Sigmoid colon (tissue), 7 donors: ENCODE data around the gene COQ10B. TPM values are rescaled to one million over a fixed set of nuclear protein-coding genes. Genes with fewer than 3 reads are reported as not detected.

Source experiments
- DNase-seq: peaks from one replicate; pipeline ENCODE4 v3.0.0-alpha.2; 2019
- H3K27ac ChIP-seq, 4 donors: fragments of 200-600 bp; sonication (generic); one replicate each; pipeline ENCODE4 v1.5.1; 2016 to 2019; ENCODE audit warnings: mild to moderate bottlenecking in 1 of 4
- H3K27me3 ChIP-seq, 3 donors: fragments of 200-600 bp; sonication (generic); one replicate each; pipeline ENCODE4 v1.5.1; 2019; ENCODE audit warnings: mild to moderate bottlenecking in 1 of 3
- H3K36me3 ChIP-seq, 4 donors: fragments of 200-600 bp; sonication (generic); one replicate each; pipeline ENCODE4 v1.5.1; 2016 to 2019
- H3K4me1 ChIP-seq, 4 donors: fragments of 200-600 bp; sonication (generic); one replicate each; pipeline ENCODE4 v1.5.1; 2017 to 2019
- H3K4me3 ChIP-seq, 4 donors: fragments of 200-600 bp; sonication (generic); one replicate each; pipeline ENCODE4 v1.5.1; 2017 to 2019; ENCODE audit warnings: mild to moderate bottlenecking in 2 of 4, moderate library complexity in 1 of 4
- H3K9me3 ChIP-seq, 4 donors: fragments of 200-600 bp in 3 of 4; sonication (generic) in 3 of 4; one replicate each; pipeline versions ENCODE4 v1.5.1 to v1.6.1; 2013 to 2019
- CTCF ChIP-seq, 4 experiments: fragments of 450-650 bp in 3 of 4; fragments of 200-600 bp in 1 of 4; IDR thresholded peaks; one replicate each; pipeline ENCODE4 v1.5.1; 2016 to 2019; ENCODE audit warnings: antibody characterized with exemption in 4 of 4, mild to moderate bottlenecking in 3 of 4, moderate library complexity in 2 of 4
- EP300 ChIP-seq, 4 donors: sonication (generic); formaldehyde crosslinking; IDR thresholded peaks; one replicate each; pipeline ENCODE4 v1.6.1; 2017; ENCODE audit warnings: antibody characterized with exemption in 4 of 4
- POLR2A ChIP-seq, 2 donors: fragments of 450-650 bp; IDR thresholded peaks; one replicate each; pipeline ENCODE4 v1.6.1; 2016; ENCODE audit warnings: antibody characterized with exemption in 2 of 2, mild to moderate bottlenecking in 2 of 2, moderate library complexity in 2 of 2
- POLR2AphosphoS5 ChIP-seq, 4 donors: sonication (generic); formaldehyde crosslinking; IDR thresholded peaks; one replicate each; pipeline ENCODE4 v1.6.1; 2017; ENCODE audit warnings: antibody characterized with exemption in 4 of 4
- WGBS, 2 donors: extraction: QIAGEN DNeasy Blood & Tissue Kit; methylation state at CpG; one replicate each; pipeline ENCODE4 v1.1.7; 2013; 5-methylcytosine and 5-hydroxymethylcytosine counted together
- intact Hi-C: fragments of 100-400 bp; cut with DNase I; formaldehyde crosslinking; loops from one replicate; pipeline ENCODE4 v1.15.1; 2023
- polyA plus RNA-seq, 3 donors: library from polyadenylated mRNA; stranded (reverse); fragments of 200-250 nt; gene quantifications; one replicate each; pipeline ENCODE4 v1.2.3, GENCODE V29; 2013
- total RNA-seq, 4 donors: library from RNA; depleted of rRNA; stranded (reverse); fragments of >200 nt; gene quantifications; one replicate each; pipeline ENCODE4 v1.1.0, GENCODE V29; 2016
- donor health status: healthy with polysubstance abuse.
- donor health status: Bipolar disorder and iron deficiency.
- donor health status: healthy.

COQ10B gene
- 10 to 100 TPM; 16.3 to 39.0 (median 33.0) TPM for total RNA-seq
- polyA plus RNA-seq, result 10 to 100 TPM; 15.1 to 77.9 (median 39.0) TPM

- Histone ChIP-seq H3K36me3 (no peaks in the 10 kb centered on the region), H3K9me3 (no peaks in the 10 kb centered on the region), H3K27me3 (no peaks in the 10 kb centered on the region), H3K4me3 (peak within 1 kb of the TSS; percentile 72 to 99 (median 93)), H3K4me1 (peaks cover 0 to 20% (median 18%) of the 10 kb centered on the region in 4 donors), H3K27ac (peak within 1 kb of the TSS; percentile 97 to 100 (median 99))
- intact Hi-C loops, result loop anchor here (1.0 to 10.0 kb wide), 4 partner anchors 19 to 251 kb away; partner anchors contain the start of genes HSPD1, MARS2 and MOB4
- TF ChIP-seq POLR2A (IDR thresholded peaks at IDR 0.05) (peak; percentile 86 to 89), CTCF (IDR thresholded peaks at IDR 0.05) (peak in 1 of 4 experiments; percentile 10), POLR2AphosphoS5 (IDR thresholded peaks at IDR 0.05) (peak; percentile 96 to 97 (median 96)), EP300 (IDR thresholded peaks at IDR 0.05) (peak in 2 of 4 donors; percentile 25 to 41)
- peak; percentile 100 for DNase-seq
- 0% methylated on average over 70 of the region's 70 CpGs for WGBS, 2 donors
Observed at GRCh38 chr2:197453123-197453913, at the start of gene COQ10B. Gene COQ10B, plus strand, starts transcription at chr2:197453552. Its CDS starts 9 bp downstream, at chr2:197453561.

DNA sequence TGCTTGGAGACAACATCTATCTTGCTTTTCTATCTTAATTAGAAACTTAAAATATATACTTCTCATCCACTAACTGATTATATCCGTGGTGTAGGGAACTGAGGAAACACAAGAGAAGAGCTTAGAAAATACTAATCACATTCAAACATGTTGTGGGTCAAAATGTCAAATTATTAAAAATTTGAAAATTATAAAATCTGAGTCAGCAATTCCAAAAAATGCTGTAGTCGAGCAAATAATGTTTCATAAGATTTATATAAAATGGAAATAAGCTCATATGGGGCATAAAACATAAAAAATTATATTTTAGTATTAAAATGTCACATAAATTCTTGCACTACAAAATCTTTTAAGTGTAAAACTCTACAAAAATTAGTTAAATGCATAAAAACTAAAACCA lies 47.8 kb upstream of the COQ10B start:
- Histone ChIP-seq H3K36me3 (peaks cover 55 to 99% (median 85%) of the 10 kb centered on the region in 4 donors), H3K4me1 (no peaks in the 10 kb centered on the region), H3K4me3 (no peak overlapping the region), H3K27ac (no peak overlapping the region), H3K27me3 (no peaks in the 10 kb centered on the region), H3K9me3 (no peaks in the 10 kb centered on the region)
- TF ChIP-seq POLR2AphosphoS5 (IDR thresholded peaks at IDR 0.05) (no peak), EP300 (IDR thresholded peaks at IDR 0.05) (no peak), CTCF (IDR thresholded peaks at IDR 0.05) (no peak), POLR2A (IDR thresholded peaks at IDR 0.05) (no peak)
- no peak for DNase-seq
- intact Hi-C loops, result loop anchor here (10.0 kb wide), 1 partner anchor 611 kb away; the partner anchor contains the start of gene GTF3C3
- 87 to 91% methylated on average over 2 of the region's 2 CpGs for WGBS, 2 donors

DNA sequence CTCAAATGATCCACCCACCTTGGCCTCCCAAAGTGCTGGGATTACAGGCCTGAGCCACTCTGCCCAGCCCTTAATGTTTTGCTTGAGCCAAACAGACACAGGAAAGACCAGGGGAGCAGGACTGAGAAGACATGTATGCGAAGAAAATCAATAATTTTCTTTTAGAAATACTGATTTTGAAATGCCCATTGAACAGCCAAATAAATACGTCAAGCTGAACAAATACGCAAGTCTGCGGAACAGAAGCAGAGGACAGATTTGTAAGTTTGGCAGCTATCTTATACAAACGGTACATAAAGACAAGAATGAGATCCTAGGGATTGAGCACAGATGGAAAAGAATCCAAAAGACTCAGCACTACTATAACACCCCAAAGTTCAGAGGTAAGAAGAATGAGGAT lies 39.3 kb upstream of the COQ10B start:
- 93 to 95% methylated on average over 5 of the region's 5 CpGs for WGBS, 2 donors
- intact Hi-C loops, result no loop called here
- TF ChIP-seq EP300 (IDR thresholded peaks at IDR 0.05), result no peak

DNA sequence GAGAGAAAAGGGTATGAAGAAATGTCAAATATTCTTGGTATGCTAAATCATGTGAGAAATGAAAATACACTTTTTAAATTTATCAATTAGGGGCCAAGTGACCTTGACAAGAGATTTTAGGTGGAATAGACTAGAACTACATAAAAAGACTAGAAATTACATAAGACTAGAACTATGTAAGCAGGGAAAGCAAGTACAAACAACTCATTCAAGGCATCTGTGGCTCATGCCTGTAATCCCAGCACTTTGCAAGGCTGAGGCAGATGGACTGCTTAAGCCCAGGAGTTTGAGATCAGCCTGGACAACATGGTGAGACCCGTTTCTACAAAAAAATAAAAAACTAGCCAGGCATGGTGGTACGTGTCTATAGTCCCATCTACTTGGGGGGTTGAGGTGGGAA lies 38.8 kb upstream of the COQ10B start:
- DNase-seq, result no peak
- Histone ChIP-seq H3K9me3 (no peaks in the 10 kb centered on the region), H3K36me3 (peaks cover 24 to 99% (median 71%) of the 10 kb centered on the region in 4 donors), H3K27ac (no peak overlapping the region), H3K4me3 (no peak overlapping the region), H3K4me1 (no peaks in the 10 kb centered on the region), H3K27me3 (no peaks in the 10 kb centered on the region)
- intact Hi-C loops, result no loop called here
- WGBS, 2 donors, result 77 to 92% methylated on average over 2 of the region's 2 CpGs
- TF ChIP-seq CTCF (IDR thresholded peaks at IDR 0.05) (no peak), EP300 (IDR thresholded peaks at IDR 0.05) (no peak), POLR2A (IDR thresholded peaks at IDR 0.05) (no peak), POLR2AphosphoS5 (IDR thresholded peaks at IDR 0.05) (no peak)

More for the DNA sequence above, 39.3 kb upstream of the COQ10B start:
- Histone ChIP-seq H3K4me3 (no peak overlapping the region), H3K27ac (no peak overlapping the region), H3K9me3 (no peaks in the 10 kb centered on the region), H3K36me3 (peaks cover 28 to 99% (median 71%) of the 10 kb centered on the region in 4 donors), H3K4me1 (no peaks in the 10 kb centered on the region), H3K27me3 (no peaks in the 10 kb centered on the region)
- DNase-seq, result no peak

DNA sequence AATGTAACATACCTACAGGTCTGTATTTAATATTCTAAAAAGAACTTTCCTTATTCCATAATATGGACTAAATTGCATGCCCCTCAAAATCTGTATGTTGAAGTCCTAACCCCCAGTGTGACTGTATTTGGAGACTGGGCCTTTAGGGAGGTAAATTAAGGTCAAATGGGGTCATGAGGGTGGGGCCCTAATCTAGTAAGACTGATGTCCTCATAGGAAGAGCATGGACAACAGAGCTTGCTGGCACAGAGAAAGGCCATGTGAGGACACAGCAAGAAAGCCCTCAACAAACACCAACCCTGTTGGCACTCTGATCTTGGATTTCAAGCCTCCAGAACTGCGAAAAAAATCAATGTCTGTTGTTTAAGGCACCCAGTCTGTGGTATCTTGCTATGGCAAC lies 37.1 kb upstream of the COQ10B start:
- intact Hi-C loops, result no loop called here
- Histone ChIP-seq H3K36me3 (peaks cover 24 to 100% (median 67%) of the 10 kb centered on the region in 4 donors), H3K27me3 (no peaks in the 10 kb centered on the region), H3K4me3 (no peak overlapping the region), H3K4me1 (no peaks in the 10 kb centered on the region), H3K27ac (no peak overlapping the region), H3K9me3 (no peaks in the 10 kb centered on the region)
- no peak for TF ChIP-seq CTCF (IDR thresholded peaks at IDR 0.05)
- no peak for DNase-seq
- WGBS, 2 donors, result 90 to 100% methylated on average over 1 of the region's 1 CpG
